HepG2 (cell line): ENCODE data around the gene THPO. TPM values are rescaled to one million over a fixed set of nuclear protein-coding genes. Genes with fewer than 3 reads are reported as not detected.

Experiments
- ATAC-seq: fragments of 200-7000 bp; cut with Tn5 transposase; 3 replicates; pipeline ENCODE4 v1.9.1; 2020; ENCODE audit warnings: mild to moderate bottlenecking, moderate library complexity
- BruUV-seq: library from RNA; stranded (reverse); fragments of 400-500 nt; replicated peaks from 2 replicates; lab custom pipeline; 2021; lab: Mats Ljungman, UMichigan
- CTCF ChIA-PET: fragments of 300-600 bp; formaldehyde crosslinking; extraction: SDS; loops from one replicate; lab custom pipeline; 2021; ENCODE audit warnings: low total read pairs, inconsistent platforms, low intra/inter-chr PET ratio; lab: Yijun Ruan, JAX
- POLR2A ChIA-PET: fragments of 350-600 bp; sonication (Branson Sonifier 250); formaldehyde crosslinking; loops from one replicate; lab custom pipeline; 2020; ENCODE audit warnings: antibody characterized with exemption, inconsistent platforms; lab: Yijun Ruan, JAX
- DNase-seq: peaks from one replicate; pipeline ENCODE4 v3.0.0-alpha.2; 2015; ENCODE audit warnings: low spot score
- FAIRE-seq: peaks from 3 replicates; lab custom pipeline; 2011; peaks lifted over from hg19 to GRCh38; lab: Jason Lieb, UNC
- H2AFZ ChIP-seq: one replicate; pipeline ENCODE4 v1.6.1; 2011; ENCODE audit warnings: low read length, inconsistent platforms
- H3K27ac ChIP-seq: fragments of 300-600 bp; 3 replicates; pipeline ENCODE4 v1.8.0; 2011; ENCODE audit warnings: mixed run types, mild to moderate bottlenecking, mixed read lengths, low read length, inconsistent platforms; ENCODE audit not compliant: insufficient read depth; ENCODE audit errors: extremely low read length
- H3K27me3 ChIP-seq, 2 experiments: fragments of 200-600 bp in 1 of 2; 2 replicates in 1 of 2; 3 replicates in 1 of 2; pipeline versions ENCODE4 v1.6.0 to v1.8.0; 2011; ENCODE audit warnings: low read length in 2 of 2, mild to moderate bottlenecking in 2 of 2, moderate library complexity in 2 of 2, inconsistent platforms in 1 of 2; ENCODE audit not compliant: insufficient read depth in 2 of 2, control insufficient read depth in 1 of 2
- H3K36me3 ChIP-seq, 2 experiments: fragments of 200-600 bp in 1 of 2; replicated peaks in 1 of 2; 2 replicates in 1 of 2; 3 replicates in 1 of 2; pipeline versions ENCODE4 v1.5.1 to v1.8.0; 2011; ENCODE audit warnings: low read length in 2 of 2, inconsistent platforms in 1 of 2; ENCODE audit not compliant: insufficient read depth in 2 of 2, control insufficient read depth in 1 of 2
- H3K4me1 ChIP-seq: 2 replicates; pipeline ENCODE4 v1.5.1; 2012; ENCODE audit warnings: low read length, inconsistent platforms; ENCODE audit not compliant: insufficient read depth
- H3K4me2 ChIP-seq: 2 replicates; pipeline ENCODE4 v1.6.0; 2011; ENCODE audit warnings: low read depth, low read length, inconsistent platforms
- H3K4me3 ChIP-seq, 3 experiments: fragments of 200-600 bp in 1 of 3; sonication (generic), shearing (Covaris generic) in 1 of 3; replicated peaks in 1 of 3; 2 replicates each; pipeline ENCODE4 v1.5.1; 2011 to 2016; ENCODE audit warnings: low read length in 3 of 3, inconsistent platforms in 2 of 3, low read depth in 2 of 3, mild to moderate bottlenecking in 2 of 3, control low read depth in 1 of 3, mixed read lengths in 1 of 3; ENCODE audit not compliant: insufficient read depth in 1 of 3
- H3K79me2 ChIP-seq: one replicate; pipeline ENCODE4 v1.6.1; 2011; ENCODE audit warnings: low read length, inconsistent platforms; ENCODE audit not compliant: insufficient read depth
- H3K9ac ChIP-seq: 2 replicates; pipeline ENCODE4 v1.6.0; 2011; ENCODE audit warnings: mild to moderate bottlenecking, low read depth, low read length, inconsistent platforms; ENCODE audit not compliant: insufficient read depth
- H3K9me3 ChIP-seq: 2 replicates; pipeline ENCODE4 v1.5.1; 2012; ENCODE audit warnings: mild to moderate bottlenecking, low read length
- H4K20me1 ChIP-seq: 2 replicates; pipeline ENCODE4 v1.6.0; 2011; ENCODE audit warnings: inconsistent platforms, mild to moderate bottlenecking, low read length, moderate library complexity; ENCODE audit not compliant: insufficient read depth
- BORCS8-MEF2B ChIP-seq: sonication (generic); formaldehyde crosslinking; IDR thresholded peaks from 2 replicates; pipeline ENCODE4 v1.8.0; 2022; ENCODE audit warnings: mild to moderate bottlenecking, missing genetic modification reagents
- CREM ChIP-seq, 2 experiments: sonication (generic) in 1 of 2; formaldehyde crosslinking in 1 of 2; IDR thresholded peaks; 2 replicates each; pipeline versions ENCODE4 v1.4.0 to v1.6.1; 2016 to 2020; ENCODE audit warnings: antibody characterized with exemption in 1 of 2, mild to moderate bottlenecking in 1 of 2, missing genetic modification reagents in 1 of 2
- HDAC1 ChIP-seq: sonication (generic); formaldehyde crosslinking; IDR thresholded peaks from 2 replicates; pipeline ENCODE4 v1.5.1; 2020; ENCODE audit warnings: mild to moderate bottlenecking, missing genetic modification reagents
- ZFP82 ChIP-seq: sonication (generic); formaldehyde crosslinking; IDR thresholded peaks from 2 replicates; pipeline ENCODE4 v1.5.1; 2020; ENCODE audit warnings: mild to moderate bottlenecking, missing genetic modification reagents, borderline replicate concordance
- ZFX ChIP-seq: sonication (generic); formaldehyde crosslinking; IDR thresholded peaks from 2 replicates; pipeline ENCODE4 v1.4.0; 2020; ENCODE audit warnings: mild to moderate bottlenecking, low read depth, missing genetic modification reagents, moderate library complexity
- ZNF333 ChIP-seq: sonication (generic); formaldehyde crosslinking; IDR thresholded peaks from 2 replicates; pipeline ENCODE4 v1.4.0; 2020; ENCODE audit warnings: mild to moderate bottlenecking, missing genetic modification reagents, borderline replicate concordance
- ZNF430 ChIP-seq: sonication (generic); formaldehyde crosslinking; IDR thresholded peaks from 2 replicates; pipeline ENCODE4 v1.9.0; 2021; ENCODE audit warnings: mild to moderate bottlenecking, missing genetic modification reagents
- ZNF660 ChIP-seq: sonication (generic); formaldehyde crosslinking; IDR thresholded peaks from 2 replicates; pipeline ENCODE4 v1.5.1; 2020; ENCODE audit warnings: mild to moderate bottlenecking, low read depth, missing genetic modification reagents, borderline replicate concordance
- ZNF724P ChIP-seq: sonication (generic); formaldehyde crosslinking; IDR thresholded peaks from 2 replicates; pipeline ENCODE4 v1.8.0; 2022; ENCODE audit warnings: missing genetic modification reagents, borderline replicate concordance
- ZNF773 ChIP-seq: sonication (generic); formaldehyde crosslinking; IDR thresholded peaks from 2 replicates; pipeline ENCODE4 v1.4.0; 2020; ENCODE audit warnings: missing genetic modification reagents, borderline replicate concordance
- ZSCAN25 ChIP-seq: sonication (generic); formaldehyde crosslinking; IDR thresholded peaks from 2 replicates; pipeline ENCODE4 v1.8.0; 2022; ENCODE audit warnings: mild to moderate bottlenecking, missing genetic modification reagents
- WGBS: methylation state at CpG from one replicate; pipeline ENCODE4 v1.1.6; 2017; ENCODE audit warnings: low lambda C conversion rate; 5-methylcytosine and 5-hydroxymethylcytosine counted together
- in situ Hi-C: cut with HindIII; loops from 2 replicates; pipeline ENCODE4 v1.10.0; 2017; ENCODE audit warnings: low pct_unique_long_range_greater_than_20kb; ENCODE audit not compliant: extremely low pct_ligation_motif_present
- intact Hi-C: fragments of 100-400 bp; cut with micrococcal nuclease; formaldehyde crosslinking; loops from one replicate; pipeline ENCODE4 v1.10.0; 2022; ENCODE audit not compliant: unreplicated experiment
- polyA plus RNA-seq, 8 experiments: library from polyadenylated mRNA; depleted of rRNA in 3 of 8; stranded (reverse) in 7 of 8; unstranded in 1 of 8; fragments of >200 nt; fragmentation: Illumina TruSeq in 4 of 8; extraction: Trizol in 4 of 8; gene quantifications; 2 replicates each; pipeline versions ENCODE4 v1.2.1 to v1.2.3, GENCODE V29; 2011 to 2016; ENCODE audit warnings: low read depth in 4 of 8, missing spikeins in 1 of 8, mixed read lengths in 1 of 8; ENCODE audit not compliant: insufficient read depth in 1 of 8
- total RNA-seq, 5 experiments: library from RNA; depleted of rRNA; stranded (reverse); fragments of >200 nt; fragmentation: Illumina TruSeq; extraction: Trizol; gene quantifications; 2 replicates each; pipeline ENCODE4 v1.2.3, GENCODE V29; 2016; ENCODE audit warnings: low read depth in 1 of 5
- TF ChIP-seq, protein P1 (sequence below): sonication (generic); formaldehyde crosslinking; IDR thresholded peaks from 2 replicates; pipeline ENCODE4 v1.4.0; 2020; ENCODE audit warnings: missing genetic modification reagents, borderline replicate concordance
- TF ChIP-seq, protein P2 (sequence below): sonication (generic); formaldehyde crosslinking; IDR thresholded peaks from 2 replicates; pipeline ENCODE4 v1.8.0; 2022; ENCODE audit warnings: missing genetic modification reagents, mild to moderate bottlenecking, inconsistent platforms, borderline replicate concordance
- TF ChIP-seq, protein P3 (sequence below): IDR thresholded peaks from 2 replicates; pipeline ENCODE4 v1.6.1; 2016

The THPO gene
- total and polyA plus RNA-seq, 2 of the 13 experiments (the other 11 are each of a cell fraction or from before 2014, with no cell fraction given): 2.8 to 4.8 TPM

DNA sequence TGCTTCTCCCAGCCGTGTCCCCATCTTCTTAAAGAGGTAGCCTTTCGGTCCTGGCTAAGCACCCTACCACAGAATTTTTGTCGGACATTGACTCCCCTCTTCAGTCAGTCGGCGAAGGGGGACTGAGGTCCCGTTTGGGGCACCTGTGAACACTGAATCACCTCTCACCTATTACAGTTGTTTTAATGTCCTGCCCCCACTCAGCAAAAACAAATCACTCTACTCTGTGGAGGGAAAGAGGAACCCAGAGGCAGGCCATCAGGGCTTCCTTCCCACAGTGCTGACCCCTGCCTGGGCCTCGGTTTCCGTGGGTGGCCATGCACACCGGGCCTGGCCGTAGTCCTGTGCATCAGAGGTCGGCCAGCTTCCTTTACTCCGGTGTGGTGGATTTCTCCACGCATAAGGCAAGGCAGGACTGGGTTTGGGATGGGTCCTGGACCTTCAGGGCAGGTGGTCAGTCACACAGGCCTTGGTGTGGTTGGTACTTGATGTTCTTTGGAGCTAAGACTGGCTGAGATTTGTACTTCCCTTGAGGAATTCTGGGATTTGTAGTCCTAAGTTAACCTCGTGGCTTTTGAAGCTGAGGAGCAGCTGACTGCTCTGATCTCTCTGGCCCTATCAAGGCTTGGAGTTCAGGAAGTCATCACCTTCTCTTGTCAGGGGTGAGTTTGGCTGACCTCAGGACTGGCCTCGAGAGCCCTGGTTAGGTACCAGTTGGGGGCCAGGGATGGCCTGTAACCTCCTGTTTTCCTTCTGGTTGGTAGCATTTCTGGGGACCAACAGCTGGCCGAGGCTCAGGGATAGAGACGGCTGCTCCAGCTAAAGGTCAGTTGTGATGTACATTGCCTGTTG is 41.2 kb downstream of the THPO start:
- BruUV-seq: no TSS peak
- in situ Hi-C loops: no loop called here
- ChIA-PET CTCF (no interaction called here), POLR2A (interaction anchor here (0.7 to 1.9 kb wide), 7 partner anchors 9 to 181 kb away, joined by 3 to 10 read pairs (median 5); partner anchors contain the start of genes CLCN2, DVL3 and POLR2H)
- Histone ChIP-seq H3K9me3 (no peaks in the 10 kb centered on the region), H3K4me3 (peak overlapping the region; percentile 67 to 94 (median 80)), H3K4me2 (peak overlapping the region; percentile 94), H3K4me1 (peaks cover 18% of the 10 kb centered on the region), H3K27me3 (no peaks in the 10 kb centered on the region; a peak in 1 of 5 replicates), H3K9ac (peak overlapping the region; percentile 91), H3K27ac (peak overlapping the region; percentile 84), H3K36me3 (peaks cover 18 to 36% of the 10 kb centered on the region in 2 experiments), H4K20me1 (peaks cover 19% of the 10 kb centered on the region; the same call in 1 of the 2 replicates), H2AFZ (no peak overlapping the region), H3K79me2 (peaks cover 16% of the 10 kb centered on the region)
- peak; percentile 62 for DNase-seq
- peak; percentile 49 for ATAC-seq
- peak; percentile 89 for FAIRE-seq
- WGBS: 4% methylated on average over 15 of the region's 17 CpGs
- intact Hi-C loops: no loop called here
- TF ChIP-seq ZNF430 (CRISPR knock-in tag) (0 out of 2 replicates have a peak, but pooled peaks have one; percentile 16), ZFP82 (CRISPR knock-in tag) (0 out of 2 replicates have a peak, but pooled peaks have one; percentile 27), BORCS8-MEF2B (CRISPR knock-in tag) (peak; percentile 30; the same call in 1 of the 2 replicates), CREM (IDR thresholded peaks at IDR 0.05) (peak; percentile 38; the same call in 1 of the 2 replicates), CREM (CRISPR knock-in tag; IDR thresholded peaks at IDR 0.05) (no peak), ZNF333 (CRISPR knock-in tag) (0 out of 2 replicates have a peak, but pooled peaks have one; percentile 19), ZNF724P (CRISPR knock-in tag) (0 out of 2 replicates have a peak, but pooled peaks have one; percentile 43), HDAC1 (CRISPR knock-in tag) (peak; percentile 20; the same call in 1 of the 2 replicates), ZFX (peak; percentile 88; the same call in 1 of the 2 replicates), ZNF660 (CRISPR knock-in tag) (no peak), ZNF773 (CRISPR knock-in tag) (0 out of 2 replicates have a peak, but pooled peaks have one; percentile 31), ZSCAN25 (CRISPR knock-in tag) (no peak)
- TF ChIP-seq, protein P1, sequence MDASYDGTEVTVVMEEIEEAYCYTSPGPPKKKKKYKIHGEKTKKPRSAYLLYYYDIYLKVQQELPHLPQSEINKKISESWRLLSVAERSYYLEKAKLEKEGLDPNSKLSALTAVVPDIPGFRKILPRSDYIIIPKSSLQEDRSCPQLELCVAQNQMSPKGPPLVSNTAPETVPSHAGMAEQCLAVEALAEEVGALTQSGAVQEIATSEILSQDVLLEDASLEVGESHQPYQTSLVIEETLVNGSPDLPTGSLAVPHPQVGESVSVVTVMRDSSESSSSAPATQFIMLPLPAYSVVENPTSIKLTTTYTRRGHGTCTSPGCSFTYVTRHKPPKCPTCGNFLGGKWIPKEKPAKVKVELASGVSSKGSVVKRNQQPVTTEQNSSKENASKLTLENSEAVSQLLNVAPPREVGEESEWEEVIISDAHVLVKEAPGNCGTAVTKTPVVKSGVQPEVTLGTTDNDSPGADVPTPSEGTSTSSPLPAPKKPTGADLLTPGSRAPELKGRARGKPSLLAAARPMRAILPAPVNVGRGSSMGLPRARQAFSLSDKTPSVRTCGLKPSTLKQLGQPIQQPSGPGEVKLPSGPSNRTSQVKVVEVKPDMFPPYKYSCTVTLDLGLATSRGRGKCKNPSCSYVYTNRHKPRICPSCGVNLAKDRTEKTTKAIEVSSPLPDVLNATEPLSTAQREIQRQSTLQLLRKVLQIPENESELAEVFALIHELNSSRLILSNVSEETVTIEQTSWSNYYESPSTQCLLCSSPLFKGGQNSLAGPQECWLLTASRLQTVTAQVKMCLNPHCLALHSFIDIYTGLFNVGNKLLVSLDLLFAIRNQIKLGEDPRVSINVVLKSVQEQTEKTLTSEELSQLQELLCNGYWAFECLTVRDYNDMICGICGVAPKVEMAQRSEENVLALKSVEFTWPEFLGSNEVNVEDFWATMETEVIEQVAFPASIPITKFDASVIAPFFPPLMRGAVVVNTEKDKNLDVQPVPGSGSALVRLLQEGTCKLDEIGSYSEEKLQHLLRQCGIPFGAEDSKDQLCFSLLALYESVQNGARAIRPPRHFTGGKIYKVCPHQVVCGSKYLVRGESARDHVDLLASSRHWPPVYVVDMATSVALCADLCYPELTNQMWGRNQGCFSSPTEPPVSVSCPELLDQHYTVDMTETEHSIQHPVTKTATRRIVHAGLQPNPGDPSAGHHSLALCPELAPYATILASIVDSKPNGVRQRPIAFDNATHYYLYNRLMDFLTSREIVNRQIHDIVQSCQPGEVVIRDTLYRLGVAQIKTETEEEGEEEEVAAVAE (CRISPR knock-in tag): no peak
- TF ChIP-seq, protein P2, sequence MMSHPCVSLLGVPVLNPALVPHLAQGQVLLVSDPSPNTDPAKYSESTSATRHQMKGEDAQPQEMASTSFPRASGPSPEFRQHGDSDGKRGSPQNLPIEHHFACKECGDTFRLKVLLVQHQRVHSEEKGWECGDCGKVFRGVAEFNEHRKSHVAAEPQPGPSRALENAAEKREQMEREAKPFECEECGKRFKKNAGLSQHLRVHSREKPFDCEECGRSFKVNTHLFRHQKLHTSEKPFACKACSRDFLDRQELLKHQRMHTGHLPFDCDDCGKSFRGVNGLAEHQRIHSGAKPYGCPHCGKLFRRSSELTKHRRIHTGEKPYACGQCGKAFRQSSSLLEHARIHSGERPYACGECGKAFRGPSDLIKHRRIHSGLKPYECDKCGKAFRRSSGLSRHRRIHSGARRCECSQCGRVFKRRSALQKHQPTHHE (CRISPR knock-in tag): 0 out of 2 replicates have a peak, but pooled peaks have one; percentile 15
- TF ChIP-seq, protein P3, sequence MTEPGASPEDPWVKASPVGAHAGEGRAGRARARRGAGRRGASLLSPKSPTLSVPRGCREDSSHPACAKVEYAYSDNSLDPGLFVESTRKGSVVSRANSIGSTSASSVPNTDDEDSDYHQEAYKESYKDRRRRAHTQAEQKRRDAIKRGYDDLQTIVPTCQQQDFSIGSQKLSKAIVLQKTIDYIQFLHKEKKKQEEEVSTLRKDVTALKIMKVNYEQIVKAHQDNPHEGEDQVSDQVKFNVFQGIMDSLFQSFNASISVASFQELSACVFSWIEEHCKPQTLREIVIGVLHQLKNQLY (CRISPR knock-in tag): no peak
